MCF 10A (cell line): ENCODE results near the gene KLHL25. TPM values are rescaled to one million over a fixed set of nuclear protein-coding genes. Genes with fewer than 3 reads are reported as not detected.

Experiments
- BruUV-seq: library from RNA; stranded (reverse); fragments of 400-500 nt; replicated peaks from 2 replicates; lab custom pipeline; 2021; lab: Mats Ljungman, UMichigan
- CTCF ChIA-PET: fragments of 300-600 bp; sonication (Branson Sonifier 250); formaldehyde crosslinking; extraction: SDS; loops from one replicate; lab custom pipeline; 2021; ENCODE audit warnings: antibody characterized with exemption, inconsistent platforms; lab: Yijun Ruan, JAX
- POLR2A ChIA-PET: fragments of 300-600, 350-650 bp; sonication (Branson Sonifier 250); formaldehyde crosslinking; extraction: SDS; loops from one replicate; lab custom pipeline; 2020; ENCODE audit warnings: antibody characterized with exemption, inconsistent platforms; lab: Yijun Ruan, JAX
- DNase-seq: peaks from one replicate; pipeline ENCODE4 v3.0.0-alpha.2; 2018; ENCODE audit not compliant: unreplicated experiment
- H3K27ac Mint-ChIP-seq: one replicate; pipeline ENCODE4 v1.8.0; 2022; ENCODE audit warnings: mild to moderate bottlenecking, low read depth, mixed read lengths; ENCODE audit not compliant: unreplicated experiment
- H3K27me3 Mint-ChIP-seq: one replicate; pipeline ENCODE4 v1.8.0; 2022; ENCODE audit warnings: mixed read lengths; ENCODE audit not compliant: insufficient read depth, unreplicated experiment
- H3K36me3 Mint-ChIP-seq: one replicate; pipeline ENCODE4 v1.8.0; 2022; ENCODE audit warnings: mild to moderate bottlenecking, moderate library complexity, mixed read lengths; ENCODE audit not compliant: insufficient read depth, unreplicated experiment
- H3K4me1 Mint-ChIP-seq: one replicate; pipeline ENCODE4 v1.8.0; 2022; ENCODE audit warnings: mixed read lengths; ENCODE audit not compliant: insufficient read depth, unreplicated experiment
- H3K4me3 Mint-ChIP-seq: one replicate; pipeline ENCODE4 v1.8.0; 2022; ENCODE audit warnings: mild to moderate bottlenecking, moderate library complexity, mixed read lengths; ENCODE audit not compliant: unreplicated experiment
- H3K9me3 Mint-ChIP-seq: one replicate; pipeline ENCODE4 v1.8.0; 2022; ENCODE audit warnings: mixed read lengths; ENCODE audit not compliant: unreplicated experiment
- intact Hi-C: fragments of 100-400 bp; cut with micrococcal nuclease; formaldehyde crosslinking; loops from 2 replicates; pipeline ENCODE4 v1.14.1; 2022
- total RNA-seq: library from RNA; stranded (reverse); gene quantifications from 2 replicates; pipeline ENCODE4 v1.2.3, GENCODE V29; 2022
- TF ChIP-seq, protein P1 (sequence below): fragments of 200-600 bp; IDR thresholded peaks from one replicate; pipeline ENCODE4 v1.8.0; 2022; ENCODE audit warnings: antibody characterized with exemption, mild to moderate bottlenecking; ENCODE audit not compliant: unreplicated experiment

The KLHL25 gene
- total RNA-seq, 1 experiment from 2014 or later, result 3.1 TPM

DNA sequence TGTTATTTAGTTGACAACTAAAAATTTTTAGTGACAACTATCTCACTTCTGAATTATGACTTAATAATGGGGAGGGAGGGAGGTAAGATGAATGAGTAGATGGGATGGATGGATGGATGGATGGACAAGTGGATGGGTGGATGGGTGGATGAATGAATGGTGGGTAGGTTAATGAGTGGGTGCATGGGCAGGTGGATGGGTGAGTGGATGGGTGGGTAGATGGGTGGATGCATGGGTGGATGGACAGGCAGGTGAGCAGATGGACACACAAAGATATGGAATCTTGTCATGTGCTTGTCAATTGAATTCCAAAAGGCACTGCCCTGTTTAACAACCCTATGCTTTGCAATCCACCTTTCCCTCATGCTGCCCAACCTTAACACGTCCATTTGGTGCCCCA, 41.5 kb downstream of the KLHL25 start:
- H3K27ac Mint-ChIP-seq, result no peak overlapping the region
- TF ChIP-seq, protein P1, sequence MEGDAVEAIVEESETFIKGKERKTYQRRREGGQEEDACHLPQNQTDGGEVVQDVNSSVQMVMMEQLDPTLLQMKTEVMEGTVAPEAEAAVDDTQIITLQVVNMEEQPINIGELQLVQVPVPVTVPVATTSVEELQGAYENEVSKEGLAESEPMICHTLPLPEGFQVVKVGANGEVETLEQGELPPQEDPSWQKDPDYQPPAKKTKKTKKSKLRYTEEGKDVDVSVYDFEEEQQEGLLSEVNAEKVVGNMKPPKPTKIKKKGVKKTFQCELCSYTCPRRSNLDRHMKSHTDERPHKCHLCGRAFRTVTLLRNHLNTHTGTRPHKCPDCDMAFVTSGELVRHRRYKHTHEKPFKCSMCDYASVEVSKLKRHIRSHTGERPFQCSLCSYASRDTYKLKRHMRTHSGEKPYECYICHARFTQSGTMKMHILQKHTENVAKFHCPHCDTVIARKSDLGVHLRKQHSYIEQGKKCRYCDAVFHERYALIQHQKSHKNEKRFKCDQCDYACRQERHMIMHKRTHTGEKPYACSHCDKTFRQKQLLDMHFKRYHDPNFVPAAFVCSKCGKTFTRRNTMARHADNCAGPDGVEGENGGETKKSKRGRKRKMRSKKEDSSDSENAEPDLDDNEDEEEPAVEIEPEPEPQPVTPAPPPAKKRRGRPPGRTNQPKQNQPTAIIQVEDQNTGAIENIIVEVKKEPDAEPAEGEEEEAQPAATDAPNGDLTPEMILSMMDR, result no peak
- no peaks in the 10 kb centered on the region for H3K27me3 Mint-ChIP-seq
- H3K9me3 Mint-ChIP-seq, result no peaks in the 10 kb centered on the region
- intact Hi-C loops, result no loop called here
- peaks cover 24% of the 10 kb centered on the region for H3K4me1 Mint-ChIP-seq
- peaks cover 47% of the 10 kb centered on the region for H3K36me3 Mint-ChIP-seq
- no TSS peak for BruUV-seq
- H3K4me3 Mint-ChIP-seq, result no peak overlapping the region
- DNase-seq, result no peak
- ChIA-PET POLR2A (interaction anchor here (1.2 kb wide), 1 partner anchor 12 kb away, joined by 5 read pairs; no protein-coding TSS in a partner anchor), CTCF (interaction anchor here (0.8 to 1.0 kb wide), 2 partner anchors 11 to 23 kb away, joined by 4 to 6 read pairs; no protein-coding TSS in a partner anchor)

DNA sequence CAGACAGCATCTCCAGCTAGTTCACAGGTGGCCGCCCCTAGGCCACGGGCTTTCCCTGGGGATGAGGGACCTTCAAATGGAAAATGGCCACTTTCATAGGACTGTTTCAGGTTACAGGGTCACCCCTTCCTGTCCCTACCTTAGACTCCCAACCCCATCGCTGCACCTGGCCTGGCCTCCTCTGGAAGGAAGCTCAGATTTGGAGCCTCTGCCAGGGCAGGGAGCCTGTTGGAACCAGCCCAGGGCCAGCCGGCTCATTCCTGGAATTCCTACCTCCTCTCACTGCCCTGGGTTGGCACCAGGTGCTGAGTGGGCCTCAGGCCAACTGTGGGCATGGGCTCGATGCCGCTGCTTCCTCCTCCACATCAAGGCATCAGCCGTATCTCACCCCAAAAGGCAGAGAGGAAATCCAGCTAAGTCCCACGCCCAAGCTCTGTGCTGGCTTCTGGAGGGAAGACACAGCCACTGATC, 42.2 kb downstream of the KLHL25 start:
- H3K36me3 Mint-ChIP-seq, result peaks cover 54% of the 10 kb centered on the region
- no peaks in the 10 kb centered on the region for H3K9me3 Mint-ChIP-seq
- peak overlapping the region; percentile 86 for H3K27ac Mint-ChIP-seq
- DNase-seq, result peak; percentile 76
- intact Hi-C loops, result no loop called here
- no peak overlapping the region for H3K4me3 Mint-ChIP-seq
- TF ChIP-seq, protein P1, result no peak
- ChIA-PET CTCF (interaction anchor here (0.8 to 1.4 kb wide), 3 partner anchors 23 to 95 kb away, joined by 3 to 9 read pairs (median 6); no protein-coding TSS in a partner anchor), POLR2A (interaction anchor here (0.8 to 1.2 kb wide), 3 partner anchors 12 to 34 kb away, joined by 3 to 5 read pairs (median 5); no protein-coding TSS in a partner anchor)
- no TSS peak for BruUV-seq
- peaks cover 24% of the 10 kb centered on the region for H3K4me1 Mint-ChIP-seq
- no peaks in the 10 kb centered on the region for H3K27me3 Mint-ChIP-seq

DNA sequence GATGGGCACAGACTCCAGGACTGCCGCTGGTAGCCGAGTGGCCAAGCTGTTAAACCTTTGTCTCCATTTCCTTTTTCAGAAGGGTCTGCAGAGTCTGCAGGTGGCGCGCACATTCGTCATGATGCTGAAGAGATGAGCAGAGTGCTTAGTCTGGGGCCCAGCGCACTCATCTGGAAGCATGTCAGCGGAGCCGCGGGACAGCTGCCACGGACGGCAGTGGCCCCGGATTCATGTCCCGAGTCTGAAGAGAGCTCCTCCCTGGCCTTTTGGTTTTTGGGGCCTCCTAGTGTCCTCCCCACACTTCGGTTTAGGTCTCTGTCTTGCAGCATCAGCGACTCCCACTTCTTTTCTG, 42.6 kb downstream of the KLHL25 start:
- BruUV-seq, result no TSS peak
- Mint-ChIP-seq H3K4me1 (peaks cover 24% of the 10 kb centered on the region), H3K9me3 (no peaks in the 10 kb centered on the region), H3K36me3 (peaks cover 58% of the 10 kb centered on the region), H3K27me3 (no peaks in the 10 kb centered on the region), H3K4me3 (no peak overlapping the region), H3K27ac (no peak overlapping the region)
- TF ChIP-seq, protein P1, result no peak
- ChIA-PET POLR2A (interaction anchor here (0.8 to 1.2 kb wide), 3 partner anchors 11 to 34 kb away, joined by 3 to 5 read pairs (median 5); no protein-coding TSS in a partner anchor), CTCF (interaction anchor here (0.8 to 1.4 kb wide), 2 partner anchors 88 to 95 kb away, joined by 3 to 9 read pairs; no protein-coding TSS in a partner anchor)
- DNase-seq, result no peak
- intact Hi-C loops, result no loop called here

DNA sequence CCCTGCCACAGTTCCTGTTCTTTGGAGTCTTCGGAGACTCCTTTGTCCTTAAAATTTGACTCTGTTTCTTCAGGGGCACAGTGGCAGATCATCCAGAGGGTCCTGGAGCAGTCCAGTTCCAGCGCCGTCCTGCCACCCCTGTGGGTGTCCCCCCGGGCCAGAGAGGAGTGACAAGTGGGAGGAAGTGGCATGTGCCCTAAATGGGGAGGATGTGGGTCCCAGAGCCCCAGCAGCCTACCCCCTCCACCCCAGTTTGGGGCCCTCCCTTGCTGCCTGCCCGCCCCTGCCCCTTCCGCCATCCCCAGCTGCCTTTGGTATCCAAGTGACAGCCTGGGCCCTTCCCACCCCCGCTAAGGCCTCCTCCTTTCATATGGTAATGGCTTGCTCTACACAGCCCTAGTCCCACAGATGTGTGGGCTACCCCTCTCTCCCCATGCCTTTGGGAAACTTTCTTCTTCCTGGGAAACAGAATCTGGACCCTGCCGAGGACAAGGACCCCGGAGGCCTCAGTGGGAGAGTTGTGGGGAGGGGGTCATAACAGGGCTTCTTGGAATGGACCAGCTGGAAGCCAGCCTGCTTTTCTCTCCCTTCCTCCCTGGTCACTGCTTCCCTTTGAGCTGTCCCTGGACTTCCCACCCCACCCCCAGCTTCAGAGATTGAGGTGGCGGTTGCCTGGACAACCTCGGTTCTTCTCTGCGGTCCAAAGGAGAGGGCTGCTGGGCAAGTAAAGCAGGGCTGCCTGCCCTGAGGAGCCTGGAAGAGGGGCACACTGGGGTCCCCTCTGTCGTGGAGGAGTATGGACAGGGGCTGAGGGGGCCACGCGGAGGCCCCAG, 43.2 kb downstream of the KLHL25 start:
- intact Hi-C loops, result no loop called here
- Mint-ChIP-seq H3K36me3 (peaks cover 64% of the 10 kb centered on the region), H3K27ac (no peak overlapping the region), H3K27me3 (no peaks in the 10 kb centered on the region), H3K9me3 (no peaks in the 10 kb centered on the region), H3K4me3 (no peak overlapping the region), H3K4me1 (peaks cover 24% of the 10 kb centered on the region)
- ChIA-PET POLR2A (interaction anchor here (0.8 to 1.2 kb wide), 2 partner anchors 12 to 35 kb away, joined by 3 to 5 read pairs; no protein-coding TSS in a partner anchor), CTCF (interaction anchor here (0.6 to 1.4 kb wide), 2 partner anchors 24 to 89 kb away, joined by 3 to 9 read pairs; no protein-coding TSS in a partner anchor)
- no peak for DNase-seq
- BruUV-seq, result no TSS peak
- TF ChIP-seq, protein P1, result no peak
